GM21717 (cell line): ENCODE data around the gene NEK9.

Experiments
- ATAC-seq: cut with Tn5 transposase; IDR thresholded peaks from one replicate; pipeline ENCODE4 v1.9.1; 2021; ENCODE audit warnings: mild to moderate bottlenecking, moderate library complexity; ENCODE audit not compliant: unreplicated experiment

The NEK9 gene

GRCh38 chr14:75113932-75114539 is 12.8 kb downstream of the NEK9 start:
- ATAC-seq: no peak

DNA sequence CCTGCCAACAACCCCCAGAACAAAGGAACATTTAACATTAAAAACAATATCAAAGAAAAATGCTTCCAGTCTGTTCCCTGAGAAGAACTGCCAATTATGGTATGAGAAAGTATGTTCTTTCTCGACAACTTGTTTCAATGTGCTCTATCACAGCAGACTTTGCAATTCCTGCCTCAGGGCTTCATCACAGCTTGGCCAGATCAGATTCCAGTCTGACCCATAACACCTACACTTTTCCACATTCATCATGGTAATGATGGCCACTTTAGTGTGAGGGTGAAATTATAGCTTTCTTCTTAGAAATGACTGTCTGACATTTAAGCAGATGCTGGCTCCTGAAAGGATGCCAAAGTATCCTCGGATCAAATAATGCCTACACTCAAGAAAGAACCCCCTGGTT is 17.0 kb downstream of the NEK9 start:
- no peak for ATAC-seq

DNA sequence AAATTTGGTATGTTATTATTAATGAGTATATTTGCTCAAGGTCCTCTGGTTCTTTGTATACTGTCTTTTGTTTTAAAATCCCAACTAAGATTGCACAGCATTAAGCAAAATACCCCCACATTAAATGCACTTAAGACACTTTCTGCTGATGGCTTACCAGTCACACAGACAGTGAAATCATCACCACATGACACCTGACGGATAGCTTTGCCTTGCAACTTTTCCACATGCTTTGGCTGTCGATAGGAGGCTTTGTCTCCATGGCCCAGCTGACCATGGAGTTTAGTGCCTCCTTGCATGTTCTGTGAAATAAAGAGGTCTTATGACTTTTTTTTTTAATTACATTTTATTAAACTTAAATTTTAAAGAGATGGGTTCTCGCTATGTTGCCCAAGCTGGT is 19.7 kb downstream of the NEK9 start:
- ATAC-seq: no peak

DNA sequence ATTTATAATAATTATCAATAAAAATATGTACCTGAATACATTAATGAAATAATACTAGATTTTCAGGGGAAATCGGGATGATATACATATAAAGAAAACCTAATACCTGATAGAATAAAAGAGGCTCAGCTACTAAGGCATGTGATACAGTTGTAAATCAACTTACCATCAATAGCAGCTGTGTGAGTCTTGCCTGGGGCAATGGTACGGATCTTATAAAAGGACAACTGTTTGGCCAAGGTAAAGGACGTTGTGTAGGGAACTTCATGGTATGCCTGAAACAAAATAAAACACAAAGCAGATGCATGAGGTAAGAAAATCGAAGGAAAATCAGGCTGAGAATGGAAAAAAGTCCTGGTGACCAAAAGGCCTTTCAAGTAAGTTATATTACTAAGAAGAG is 25.4 kb downstream of the NEK9 start:
- ATAC-seq: no peak

- ATAC-seq: no peak
Observed at GRCh38 chr14:75098682-75099081, 28.2 kb downstream of the NEK9 start.

- ATAC-seq: no peak
Observed at GRCh38 chr14:75098212-75098611, 28.6 kb downstream of the NEK9 start.

DNA sequence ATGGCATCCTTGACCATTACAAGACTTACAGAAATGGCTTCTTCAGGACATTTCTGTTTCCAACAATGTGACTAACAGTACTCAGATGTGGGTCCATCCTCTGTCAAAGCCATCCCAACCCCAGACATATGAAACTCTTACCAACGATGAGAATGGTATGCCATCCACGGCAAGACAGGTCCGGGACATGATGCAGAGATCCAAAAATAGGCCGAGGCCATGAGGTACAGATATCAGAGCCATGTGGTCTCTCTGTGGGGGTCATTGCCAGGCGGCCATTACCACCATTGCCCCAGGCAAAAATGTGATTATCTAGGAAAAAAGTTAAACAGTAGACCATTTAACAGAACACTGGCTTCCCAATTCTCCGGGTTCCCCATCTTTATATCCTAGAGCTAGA is 29.9 kb downstream of the NEK9 start:
- ATAC-seq: no peak

DNA sequence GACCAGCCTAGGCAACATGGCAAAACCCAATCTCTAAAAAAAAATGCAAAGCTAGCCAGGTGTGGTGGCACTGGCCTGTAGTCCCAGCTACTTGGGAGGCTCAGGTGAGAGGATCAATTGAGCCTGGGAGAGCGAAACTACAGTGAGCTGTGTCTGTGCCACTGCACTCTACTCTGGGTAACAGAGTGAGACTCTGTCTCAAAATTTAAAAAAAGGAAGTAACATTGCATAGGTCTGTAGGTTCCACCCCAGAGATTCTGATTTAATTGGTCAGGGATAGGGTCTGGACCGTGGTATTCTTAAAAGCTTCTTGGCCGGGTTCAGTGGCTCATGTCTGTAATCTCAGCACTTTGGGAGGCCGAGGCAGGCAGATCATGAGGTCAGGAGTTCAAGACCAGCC is 31.2 kb downstream of the NEK9 start:
- ATAC-seq: no peak

DNA sequence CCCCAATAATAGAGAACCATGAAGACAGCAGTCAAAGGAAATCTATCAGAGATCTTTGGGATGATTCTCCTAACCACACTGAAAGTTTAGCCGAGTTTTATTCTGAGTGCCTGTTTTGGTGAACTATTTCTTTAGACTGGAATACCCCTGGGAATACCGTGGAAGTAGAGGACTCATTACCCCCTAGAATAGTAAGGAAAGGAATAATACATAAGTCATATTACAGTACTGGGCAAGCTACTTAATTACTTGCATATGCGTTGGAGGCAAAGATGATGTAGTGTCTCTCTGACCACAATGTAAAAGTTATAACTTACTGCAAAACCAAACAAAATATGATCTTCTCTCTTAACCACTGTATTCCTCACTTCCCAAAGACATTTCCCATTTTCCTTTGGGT is 32.0 kb downstream of the NEK9 start:
- no peak for ATAC-seq

- ATAC-seq: no peak
Observed at GRCh38 chr14:75092698-75093097, 34.1 kb downstream of the NEK9 start.

DNA sequence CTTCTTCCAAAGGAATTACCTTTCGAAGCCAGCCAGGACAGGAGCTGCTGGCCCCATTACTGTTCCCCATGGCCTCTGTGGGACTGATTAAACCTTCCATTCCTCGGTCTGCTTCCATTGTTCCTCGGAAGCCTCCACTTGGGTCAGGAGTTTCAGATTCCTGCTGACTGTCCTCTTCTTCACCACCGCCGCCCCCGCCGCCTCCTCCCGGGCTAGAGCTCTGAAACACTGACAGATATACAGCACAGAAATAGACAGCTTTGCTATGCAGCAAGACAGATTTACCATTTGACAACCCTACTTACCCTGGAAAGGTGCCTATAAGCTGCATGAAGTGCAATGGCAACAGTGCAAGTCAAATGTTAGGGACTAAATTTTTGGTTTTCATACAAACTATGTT is 35.6 kb downstream of the NEK9 start:
- no peak for ATAC-seq

DNA sequence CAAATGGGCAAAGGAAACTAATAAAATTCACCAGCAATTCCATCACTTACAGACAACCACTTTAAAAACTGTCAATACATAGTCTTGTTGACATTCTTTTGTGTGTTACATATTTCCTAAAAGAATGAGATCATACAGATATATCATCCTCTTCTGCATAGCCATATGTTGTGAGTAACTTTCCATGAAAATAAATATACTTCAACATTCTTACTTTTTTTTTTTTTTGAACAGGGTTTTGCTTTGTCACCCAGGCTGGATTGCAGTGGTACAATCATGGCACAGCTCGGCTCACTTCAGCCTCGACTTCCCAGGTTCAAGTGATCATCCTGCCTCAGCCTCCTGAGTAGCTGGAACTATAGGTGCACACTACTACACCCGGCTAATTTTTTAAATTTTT is 36.5 kb downstream of the NEK9 start:
- no peak for ATAC-seq

- no peak for ATAC-seq
Observed at GRCh38 chr14:75088566-75089373, 38.1 kb downstream of the NEK9 start.

- ATAC-seq: no peak
Observed at GRCh38 chr14:75088153-75088552, 38.7 kb downstream of the NEK9 start.

- no peak for ATAC-seq
Observed at GRCh38 chr14:75084513-75084912, 42.3 kb downstream of the NEK9 start.

GRCh38 chr14:75083271-75083670 is 43.6 kb downstream of the NEK9 start:
- ATAC-seq: no peak

- ATAC-seq: no peak
Observed at GRCh38 chr14:75081660-75082229, 45.1 kb downstream of the NEK9 start.

GRCh38 chr14:75079521-75079920 is 47.3 kb downstream of the NEK9 start:
- ATAC-seq: no peak

DNA sequence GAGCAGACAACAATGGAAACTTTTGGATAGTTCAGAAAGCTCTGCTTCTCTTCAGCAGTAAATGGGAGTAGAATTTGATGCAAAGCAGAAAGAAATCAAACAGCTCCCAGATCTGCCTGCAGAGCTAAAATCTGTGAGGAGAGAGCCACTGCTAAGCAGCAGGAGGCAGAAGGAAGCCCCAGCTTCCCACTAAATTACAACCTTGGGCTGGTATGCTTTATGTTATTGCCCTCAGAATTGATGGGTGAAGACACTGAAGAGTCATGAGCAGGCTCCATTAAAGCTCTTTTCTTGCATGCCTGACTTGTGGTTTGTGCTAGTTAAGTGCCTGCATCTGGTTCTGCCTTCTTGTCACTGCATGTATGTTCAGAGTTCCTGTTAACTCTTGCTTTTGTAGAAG is 49.1 kb downstream of the NEK9 start:
- no peak for ATAC-seq

DNA sequence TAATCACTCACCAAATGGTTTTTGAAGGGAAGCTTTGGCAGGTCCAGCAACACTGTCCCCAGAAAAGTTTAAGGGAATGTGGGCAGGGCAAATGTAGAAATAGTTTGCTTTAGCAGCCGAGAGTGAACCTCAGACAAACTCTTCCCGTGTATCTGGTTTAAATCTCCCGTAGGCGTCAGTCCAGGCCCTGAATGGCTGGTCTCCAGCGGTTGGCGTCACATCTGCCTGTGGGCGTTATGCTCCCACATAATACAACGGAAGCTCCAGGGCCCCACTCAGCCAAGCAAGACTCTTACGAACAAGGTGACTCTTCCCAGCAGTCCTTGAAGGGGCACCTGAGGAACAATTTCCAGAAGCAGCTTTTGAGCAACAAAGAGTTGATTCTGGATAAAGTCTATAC is 56.5 kb downstream of the NEK9 start:
- ATAC-seq: no peak

- no peak for ATAC-seq
Observed at GRCh38 chr14:75069811-75070145, 57.1 kb downstream of the NEK9 start.

DNA sequence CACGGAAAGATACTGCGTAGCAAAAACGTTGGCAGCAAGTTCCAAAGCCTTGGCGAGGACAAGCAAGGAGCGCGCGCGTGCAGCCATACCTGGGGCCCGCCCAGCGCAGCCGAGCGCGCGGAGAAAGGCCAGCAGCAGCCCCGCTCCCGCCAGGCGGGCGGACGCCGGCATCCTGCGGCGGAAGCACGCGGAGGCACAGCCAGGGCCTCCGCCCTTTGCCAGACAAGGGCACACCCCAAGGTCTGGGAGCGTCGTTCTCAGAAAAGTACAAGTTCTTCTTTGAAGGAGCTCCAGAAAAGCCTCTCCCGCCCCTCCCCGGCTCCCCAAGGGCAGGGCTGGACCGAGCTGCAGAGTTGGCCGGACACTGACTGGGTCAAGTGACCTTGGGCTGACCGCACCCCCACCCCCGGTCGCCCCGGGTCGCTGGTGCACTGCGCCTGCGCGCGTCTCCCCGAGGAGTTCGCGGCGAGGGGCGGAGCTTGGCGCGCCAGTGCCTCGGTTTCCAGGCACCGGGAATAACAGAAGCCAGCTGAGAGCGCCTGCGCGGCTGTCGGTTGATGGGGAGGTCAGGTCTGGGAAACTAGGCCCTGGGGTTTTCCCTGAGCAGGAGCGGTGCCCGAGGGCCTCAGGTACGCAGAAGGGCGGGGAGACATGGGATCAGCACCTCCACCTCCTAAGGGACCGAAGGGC is 57.6 kb downstream of the NEK9 start, which contains the start of gene ZC2HC1C:
Gene ZC2HC1C, plus strand, starts transcription at position 521 of the 690 bp plus-strand sequence. CDS start 933 bp downstream, outside the sequence.
- ATAC-seq: peak; percentile 60
